Upper lobe of left lung (tissue), 6 donors: ENCODE measurements around the gene RHOH. TPM values are rescaled to one million over a fixed set of nuclear protein-coding genes. Genes with fewer than 3 reads are reported as not detected.

Experiments
- ATAC-seq, 2 donors: fragments of 200-7000 bp; cut with Tn5 transposase; one replicate each; pipeline ENCODE4 v1.9.1; 2022; ENCODE audit warnings: mild to moderate bottlenecking in 2 of 2, moderate library complexity in 2 of 2; ENCODE audit not compliant: low FRiP score in 2 of 2
- DNase-seq, 2 donors: peaks; one replicate each; pipeline ENCODE4 v3.0.0-alpha.2; 2019 to 2020
- H3K27ac ChIP-seq, 4 donors: fragments of 200-600 bp; sonication (generic); one replicate each; pipeline ENCODE4 v1.5.1; 2016 to 2019
- H3K27me3 ChIP-seq, 4 donors: fragments of 200-600 bp; sonication (generic); one replicate each; pipeline ENCODE4 v1.5.1; 2017 to 2019
- H3K36me3 ChIP-seq, 4 donors: fragments of 200-600 bp; sonication (generic); one replicate each; pipeline ENCODE4 v1.5.1; 2016 to 2019
- H3K4me1 ChIP-seq, 4 donors: fragments of 200-600 bp; sonication (generic); one replicate each; pipeline ENCODE4 v1.5.1; 2018 to 2019
- H3K4me3 ChIP-seq, 4 donors: fragments of 200-600 bp; sonication (generic); one replicate each; pipeline ENCODE4 v1.5.1; 2017 to 2019; ENCODE audit warnings: mild to moderate bottlenecking in 2 of 4, moderate library complexity in 1 of 4
- H3K9me3 ChIP-seq, 4 donors: fragments of 200-600 bp; sonication (generic); one replicate each; pipeline ENCODE4 v1.5.1; 2018 to 2019
- EP300 ChIP-seq, 4 donors: sonication (generic); formaldehyde crosslinking; IDR thresholded peaks; one replicate each; pipeline ENCODE4 v1.5.1; 2017; ENCODE audit warnings: antibody characterized with exemption in 4 of 4, control low read depth in 2 of 4
- POLR2A ChIP-seq, 4 donors: fragments of 450-650 bp; IDR thresholded peaks; one replicate each; pipeline ENCODE4 v1.5.1; 2016 to 2017; ENCODE audit warnings: antibody characterized with exemption in 4 of 4, mild to moderate bottlenecking in 2 of 4
- POLR2AphosphoS5 ChIP-seq, 2 donors: sonication (generic); formaldehyde crosslinking; IDR thresholded peaks; one replicate each; pipeline ENCODE4 v1.5.1; 2017; ENCODE audit warnings: antibody characterized with exemption in 2 of 2
- WGBS, 2 donors: methylation state at CpG; one replicate each; pipeline ENCODE4 v1.1.5; 2017 to 2018; 5-methylcytosine and 5-hydroxymethylcytosine counted together
- total RNA-seq, 6 donors: library from RNA; depleted of rRNA in 4 of 6; stranded (reverse); fragments of >200 nt in 4 of 6; gene quantifications; one replicate each; pipeline versions ENCODE4 v1.1.0 to v1.2.1, GENCODE V29; 2016 to 2021
- TF ChIP-seq, protein P1 (sequence below), 6 experiments: fragments of 450-650 bp in 4 of 6; fragments of 200-600 bp in 2 of 6; sonication (generic) in 2 of 6; IDR thresholded peaks; one replicate each; pipeline ENCODE4 v1.5.1; 2016 to 2019; ENCODE audit warnings: antibody characterized with exemption in 6 of 6
- donor health status: DM: no; HTN: no; CAD: no; lungs with moderate emphysema.
- donor health status: DM: no; HTN: yes; CAD: no; lungs with severe emphysema.

RHOH gene
- total RNA-seq, 6 donors from 2014 or later = 5.5 to 19.9 (median 8.4) TPM

DNA sequence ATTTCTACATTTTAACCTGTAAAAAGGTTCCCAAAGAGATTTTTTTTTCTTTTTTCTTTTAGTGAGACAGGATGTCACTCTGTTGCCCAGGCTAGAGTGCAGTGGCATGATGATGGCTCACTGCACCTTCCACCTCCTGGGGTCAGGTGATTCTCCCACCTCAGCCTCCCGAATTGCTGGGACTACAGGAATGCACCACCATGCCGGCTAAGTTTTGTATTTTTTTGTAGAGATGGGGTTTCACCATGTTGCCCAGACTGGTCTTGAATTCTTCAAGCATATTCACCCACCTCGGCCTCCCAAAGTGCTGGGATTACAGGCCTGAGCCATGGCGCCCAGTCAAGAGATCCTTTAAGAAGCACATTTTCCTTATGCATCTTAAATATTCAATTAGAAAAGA, 12.6 kb downstream of the RHOH start:
- Histone ChIP-seq H3K4me1 (peaks cover 0 to 11% (median 0%) of the 10 kb centered on the region in 4 donors), H3K36me3 (no peaks in the 10 kb centered on the region), H3K4me3 (no peak overlapping the region), H3K27ac (no peak overlapping the region), H3K9me3 (no peaks in the 10 kb centered on the region), H3K27me3 (no peaks in the 10 kb centered on the region)
- 91 to 93% methylated on average over 4 of the region's 4 CpGs for WGBS, 2 donors
- TF ChIP-seq POLR2AphosphoS5 (IDR thresholded peaks at IDR 0.05) = no peak
- no peak for TF ChIP-seq POLR2A (IDR thresholded peaks at IDR 0.05)
- TF ChIP-seq, protein P1, sequence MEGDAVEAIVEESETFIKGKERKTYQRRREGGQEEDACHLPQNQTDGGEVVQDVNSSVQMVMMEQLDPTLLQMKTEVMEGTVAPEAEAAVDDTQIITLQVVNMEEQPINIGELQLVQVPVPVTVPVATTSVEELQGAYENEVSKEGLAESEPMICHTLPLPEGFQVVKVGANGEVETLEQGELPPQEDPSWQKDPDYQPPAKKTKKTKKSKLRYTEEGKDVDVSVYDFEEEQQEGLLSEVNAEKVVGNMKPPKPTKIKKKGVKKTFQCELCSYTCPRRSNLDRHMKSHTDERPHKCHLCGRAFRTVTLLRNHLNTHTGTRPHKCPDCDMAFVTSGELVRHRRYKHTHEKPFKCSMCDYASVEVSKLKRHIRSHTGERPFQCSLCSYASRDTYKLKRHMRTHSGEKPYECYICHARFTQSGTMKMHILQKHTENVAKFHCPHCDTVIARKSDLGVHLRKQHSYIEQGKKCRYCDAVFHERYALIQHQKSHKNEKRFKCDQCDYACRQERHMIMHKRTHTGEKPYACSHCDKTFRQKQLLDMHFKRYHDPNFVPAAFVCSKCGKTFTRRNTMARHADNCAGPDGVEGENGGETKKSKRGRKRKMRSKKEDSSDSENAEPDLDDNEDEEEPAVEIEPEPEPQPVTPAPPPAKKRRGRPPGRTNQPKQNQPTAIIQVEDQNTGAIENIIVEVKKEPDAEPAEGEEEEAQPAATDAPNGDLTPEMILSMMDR (IDR thresholded peaks at IDR 0.05) = no peak
- TF ChIP-seq EP300 (IDR thresholded peaks at IDR 0.05) = no peak
- ATAC-seq (no peak), DNase-seq (no peak)

DNA sequence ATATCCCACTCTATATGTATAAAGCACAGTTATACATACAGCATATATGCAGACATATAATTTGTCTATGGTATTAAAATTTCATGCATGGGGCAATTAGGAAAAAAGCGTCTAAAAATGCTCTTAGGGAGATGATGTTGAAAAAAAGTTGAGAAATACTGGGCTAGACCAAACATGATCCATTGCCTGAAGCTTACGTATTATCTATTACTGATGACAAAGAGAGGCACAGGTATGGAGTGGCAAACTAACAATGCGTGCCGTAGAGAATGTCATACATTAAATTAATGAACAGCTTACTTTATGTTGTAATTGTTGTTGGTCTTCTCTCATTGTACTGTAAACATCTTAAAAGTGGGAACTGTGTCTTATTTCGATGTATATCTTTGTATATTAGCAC, 13.9 kb downstream of the RHOH start:
- Histone ChIP-seq H3K9me3 (no peaks in the 10 kb centered on the region), H3K4me1 (peaks cover 0 to 6% (median 0%) of the 10 kb centered on the region in 4 donors), H3K27me3 (no peaks in the 10 kb centered on the region), H3K27ac (no peak overlapping the region), H3K4me3 (no peak overlapping the region), H3K36me3 (no peaks in the 10 kb centered on the region)
- DNase-seq (no peak), ATAC-seq (no peak)
- TF ChIP-seq, protein P1 (IDR thresholded peaks at IDR 0.05) = no peak
- no peak for TF ChIP-seq POLR2A (IDR thresholded peaks at IDR 0.05)
- no peak for TF ChIP-seq POLR2AphosphoS5 (IDR thresholded peaks at IDR 0.05)
- no peak for TF ChIP-seq EP300 (IDR thresholded peaks at IDR 0.05)
- 88 to 89% methylated on average over 5 of the region's 5 CpGs for WGBS, 2 donors

DNA sequence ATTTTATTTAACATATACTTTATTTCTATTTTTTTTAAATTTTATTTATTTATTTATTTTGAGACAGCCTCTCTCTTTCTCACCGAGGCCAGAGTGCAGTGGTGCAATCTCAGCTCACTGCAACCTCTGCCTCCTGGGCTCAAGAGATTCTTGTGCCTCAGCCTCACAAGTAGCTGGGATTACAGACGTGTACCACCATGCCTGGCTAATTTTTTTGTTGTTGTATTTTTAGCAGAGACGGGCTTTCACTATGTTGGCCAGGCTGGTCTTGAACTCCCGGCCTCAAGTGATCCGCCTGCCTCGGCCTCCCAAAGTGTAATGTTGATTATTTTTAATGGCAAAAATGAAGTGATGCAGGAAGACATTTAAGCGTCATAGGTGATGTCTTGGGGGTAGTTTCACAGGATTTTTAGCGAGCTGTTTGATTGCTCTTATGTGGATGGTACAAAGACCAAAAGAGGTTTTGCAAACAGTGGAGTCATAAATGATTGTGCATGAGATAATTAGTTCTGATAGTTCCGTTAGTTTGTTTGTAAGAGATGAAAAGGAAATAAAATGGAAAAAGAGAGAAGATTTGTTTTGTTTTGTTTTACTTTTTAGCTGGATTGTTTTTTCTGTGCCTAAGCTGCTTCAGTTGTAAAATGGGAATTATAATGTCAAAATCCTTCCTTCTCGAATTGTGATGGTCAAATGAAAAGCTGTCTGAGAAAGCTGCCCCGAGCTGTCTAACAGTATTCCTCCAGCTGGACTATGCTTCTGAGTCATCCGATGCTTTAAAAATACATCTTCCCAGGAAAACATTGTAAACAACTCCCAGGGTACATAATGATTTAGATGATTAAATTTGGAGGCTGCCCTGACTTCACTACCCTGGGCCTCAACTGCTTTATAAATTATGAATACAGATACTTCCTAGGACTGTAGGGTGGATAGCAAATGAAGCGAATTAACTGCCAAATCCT, 14.7 kb downstream of the RHOH start:
- Histone ChIP-seq H3K4me3 (no peak overlapping the region), H3K4me1 (no peaks in the 10 kb centered on the region), H3K27me3 (no peaks in the 10 kb centered on the region), H3K9me3 (no peaks in the 10 kb centered on the region), H3K27ac (no peak overlapping the region), H3K36me3 (no peaks in the 10 kb centered on the region)
- DNase-seq = no peak
- WGBS, 2 donors = 81 to 85% methylated on average over 13 of the region's 13 CpGs
- no peak for ATAC-seq
- TF ChIP-seq EP300 (IDR thresholded peaks at IDR 0.05) (no peak), POLR2A (IDR thresholded peaks at IDR 0.05) (no peak), POLR2AphosphoS5 (IDR thresholded peaks at IDR 0.05) (no peak)
- TF ChIP-seq, protein P1 (IDR thresholded peaks at IDR 0.05) = no peak

DNA sequence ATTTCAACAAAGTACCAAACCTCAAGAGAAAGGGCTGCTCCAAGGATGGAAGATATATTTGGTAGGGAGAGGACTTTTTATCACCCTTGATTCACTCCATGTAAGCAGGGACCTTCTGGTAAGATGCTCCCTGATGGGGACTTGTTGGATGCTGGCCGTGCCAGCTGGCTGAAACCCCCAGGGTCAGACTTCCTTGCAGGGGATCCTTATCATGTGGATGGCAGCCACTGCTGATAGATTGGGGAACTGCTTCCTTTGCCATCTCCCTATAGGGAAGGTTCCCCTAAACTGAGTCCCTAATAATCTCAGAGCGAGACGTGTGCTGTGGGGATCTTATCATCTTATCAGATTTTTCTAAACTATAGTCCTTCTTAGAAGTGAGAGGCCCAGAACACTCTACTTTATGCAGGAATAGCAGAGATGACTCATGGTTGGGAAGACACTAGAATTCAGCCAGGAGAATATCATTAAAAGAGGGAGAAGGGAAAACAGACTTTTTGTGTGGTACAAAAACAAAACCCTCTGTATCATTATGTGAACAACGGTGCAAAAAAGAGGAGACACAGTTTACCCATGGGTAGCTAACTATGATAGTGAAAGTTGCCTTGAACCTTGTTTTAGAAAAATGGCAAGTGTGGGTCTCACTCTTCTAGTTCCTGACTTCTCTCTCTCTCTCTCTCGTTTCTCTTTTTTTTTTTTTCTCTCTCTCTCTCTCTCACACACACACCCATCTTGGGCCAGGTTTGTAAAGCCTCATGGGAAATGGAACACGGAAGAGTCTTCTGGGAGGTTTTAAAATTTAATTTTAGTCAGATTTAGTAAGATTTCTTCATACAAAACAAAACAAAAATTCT, 16.1 kb downstream of the RHOH start:
- ATAC-seq (no peak), DNase-seq (no peak)
- Histone ChIP-seq H3K36me3 (no peaks in the 10 kb centered on the region), H3K4me3 (no peak overlapping the region), H3K4me1 (no peaks in the 10 kb centered on the region), H3K27ac (no peak overlapping the region), H3K9me3 (no peaks in the 10 kb centered on the region), H3K27me3 (no peaks in the 10 kb centered on the region)
- 55 to 69% methylated on average over 6 of the region's 6 CpGs for WGBS, 2 donors
- TF ChIP-seq POLR2AphosphoS5 (IDR thresholded peaks at IDR 0.05) = no peak
- TF ChIP-seq EP300 (IDR thresholded peaks at IDR 0.05) = no peak
- TF ChIP-seq, protein P1 (IDR thresholded peaks at IDR 0.05) = no peak
- TF ChIP-seq POLR2A (IDR thresholded peaks at IDR 0.05) = no peak
